Gastroesophageal sphincter (tissue), 3 donors: ENCODE measurements around the gene KCNT1.

Experiments used
- CTCF ChIP-seq, 4 experiments: fragments of 200-600 bp in 2 of 4; fragments of 450-650 bp in 2 of 4; sonication (generic) in 1 of 4; IDR thresholded peaks; one replicate each; pipeline ENCODE4 v1.5.1; 2017 to 2019; ENCODE audit warnings: antibody characterized with exemption in 4 of 4, mild to moderate bottlenecking in 2 of 4, moderate library complexity in 2 of 4
- EP300 ChIP-seq: sonication (generic); formaldehyde crosslinking; IDR thresholded peaks from one replicate; pipeline ENCODE4 v1.6.1; 2017; ENCODE audit warnings: antibody characterized with exemption, mild to moderate bottlenecking
- POLR2AphosphoS5 ChIP-seq: sonication (generic); formaldehyde crosslinking; IDR thresholded peaks from one replicate; pipeline ENCODE4 v1.6.1; 2017; ENCODE audit warnings: antibody characterized with exemption

- TF ChIP-seq CTCF (IDR thresholded peaks at IDR 0.05) (no peak), POLR2AphosphoS5 (no peak), EP300 (no peak)
Measured at GRCh38 chr9:135823036-135823435, 121.1 kb downstream of the KCNT1 start.
